Bronchial epithelial cell (primary cell): ENCODE measurements around the gene CXCL16. TPM values are rescaled to one million over a fixed set of nuclear protein-coding genes. Genes with fewer than 3 reads are reported as not detected.

ENCODE experiments used
- DNase-seq: peaks from one replicate; pipeline ENCODE4 v3.0.0-alpha.2; 2010; ENCODE audit warnings: low read depth
- FAIRE-seq: peaks from 2 replicates; lab custom pipeline; 2011; peaks lifted over from hg19 to GRCh38; lab: Jason Lieb, UNC
- H3K27me3 ChIP-seq: 2 replicates; pipeline ENCODE4 v1.5.1; 2011; ENCODE audit warnings: low read length; ENCODE audit not compliant: control insufficient read depth, insufficient read depth
- H3K36me3 ChIP-seq: 2 replicates; pipeline ENCODE4 v1.5.1; 2011; ENCODE audit warnings: low read length; ENCODE audit not compliant: control insufficient read depth, insufficient read depth
- H3K4me3 ChIP-seq: 2 replicates; pipeline ENCODE4 v1.5.1; 2011; ENCODE audit warnings: mild to moderate bottlenecking, low read depth, low read length, control low read depth
- total RNA-seq: library from RNA; depleted of rRNA; stranded (reverse); fragments of >200 nt; gene quantifications from 2 replicates; pipeline ENCODE4 v1.2.1, GENCODE V29; 2014
- TF ChIP-seq, protein P1 (sequence below): IDR thresholded peaks from 2 replicates; pipeline ENCODE4 v1.5.1; 2011; ENCODE audit warnings: mild to moderate bottlenecking, moderate library complexity, low read length, control low read depth, inconsistent platforms; ENCODE audit not compliant: insufficient read depth, severe bottlenecking

The CXCL16 gene
- total RNA-seq, 1 donor from 2014 or later: 9.2 TPM

DNA sequence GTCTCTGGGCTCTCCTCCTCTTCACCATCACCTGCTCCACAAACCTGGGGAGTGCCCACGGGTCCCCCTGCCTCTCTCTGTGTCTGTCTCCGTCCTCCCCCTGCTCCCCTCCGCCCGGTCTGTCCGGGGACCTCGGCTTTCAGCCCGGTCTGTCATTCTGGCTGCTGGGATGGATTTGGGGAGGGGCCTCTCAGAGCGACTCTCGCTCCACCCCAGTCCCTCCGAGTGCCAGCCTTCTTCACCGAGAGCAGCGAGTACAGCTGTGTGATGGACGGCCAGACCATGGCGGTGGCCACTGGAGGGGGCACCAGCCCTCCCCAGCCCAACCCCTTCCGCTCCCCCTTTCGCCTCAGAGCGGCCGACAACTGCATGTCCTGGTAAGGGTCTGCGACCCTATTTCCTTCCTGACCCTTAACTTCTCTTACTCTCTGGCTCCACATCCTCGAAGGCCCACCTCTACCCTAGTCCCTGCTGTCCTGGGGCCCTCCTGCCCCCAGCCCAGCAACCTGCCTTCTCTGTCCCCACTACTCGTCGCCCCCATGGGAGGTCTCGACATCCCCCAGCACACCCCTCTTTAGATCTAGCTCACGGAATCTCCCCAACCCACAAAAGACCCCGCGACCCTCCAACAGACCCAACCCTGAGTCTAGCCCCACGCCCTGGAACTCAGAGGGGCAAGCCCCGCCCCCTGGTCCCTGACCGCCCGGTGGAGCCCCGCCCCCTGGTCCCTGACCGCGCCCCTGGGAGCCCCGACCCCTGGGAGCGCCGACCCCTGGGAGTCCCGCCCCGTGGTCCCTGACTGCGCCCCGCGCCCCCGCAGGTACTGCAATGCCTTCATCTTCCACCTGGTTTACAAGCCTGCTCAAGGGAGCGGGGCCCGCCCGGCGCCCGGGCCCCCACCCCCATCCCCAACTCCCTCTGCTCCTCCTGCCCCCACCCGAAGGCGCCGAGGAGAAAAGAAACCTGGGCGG is 5.6 kb upstream of the CXCL16 start:
- TF ChIP-seq, protein P1, sequence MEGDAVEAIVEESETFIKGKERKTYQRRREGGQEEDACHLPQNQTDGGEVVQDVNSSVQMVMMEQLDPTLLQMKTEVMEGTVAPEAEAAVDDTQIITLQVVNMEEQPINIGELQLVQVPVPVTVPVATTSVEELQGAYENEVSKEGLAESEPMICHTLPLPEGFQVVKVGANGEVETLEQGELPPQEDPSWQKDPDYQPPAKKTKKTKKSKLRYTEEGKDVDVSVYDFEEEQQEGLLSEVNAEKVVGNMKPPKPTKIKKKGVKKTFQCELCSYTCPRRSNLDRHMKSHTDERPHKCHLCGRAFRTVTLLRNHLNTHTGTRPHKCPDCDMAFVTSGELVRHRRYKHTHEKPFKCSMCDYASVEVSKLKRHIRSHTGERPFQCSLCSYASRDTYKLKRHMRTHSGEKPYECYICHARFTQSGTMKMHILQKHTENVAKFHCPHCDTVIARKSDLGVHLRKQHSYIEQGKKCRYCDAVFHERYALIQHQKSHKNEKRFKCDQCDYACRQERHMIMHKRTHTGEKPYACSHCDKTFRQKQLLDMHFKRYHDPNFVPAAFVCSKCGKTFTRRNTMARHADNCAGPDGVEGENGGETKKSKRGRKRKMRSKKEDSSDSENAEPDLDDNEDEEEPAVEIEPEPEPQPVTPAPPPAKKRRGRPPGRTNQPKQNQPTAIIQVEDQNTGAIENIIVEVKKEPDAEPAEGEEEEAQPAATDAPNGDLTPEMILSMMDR: no peak
- FAIRE-seq (no peak), DNase-seq (no peak)

DNA sequence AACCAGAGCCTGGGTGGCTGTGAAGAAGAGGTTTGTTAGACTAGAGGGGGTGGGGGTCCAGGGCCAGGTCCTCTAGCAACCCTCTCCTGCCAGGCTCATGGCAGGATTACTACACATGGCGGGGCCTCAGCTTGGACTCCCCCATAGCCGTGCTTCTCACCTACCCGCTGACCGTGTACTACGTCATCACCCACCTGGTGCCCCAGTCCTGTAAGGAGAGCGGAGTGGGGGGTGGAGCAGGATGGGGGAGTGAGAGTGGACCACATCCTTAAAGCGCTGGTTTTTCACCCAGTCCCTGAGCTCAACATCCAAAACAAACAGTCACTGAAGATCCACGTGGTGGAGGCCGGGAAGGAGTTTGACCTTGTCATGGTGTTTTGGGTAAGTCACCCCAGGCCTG is 4.2 kb upstream of the CXCL16 start:
- DNase-seq: no peak
- FAIRE-seq: no peak
- no peak overlapping the region for H3K4me3 ChIP-seq
- TF ChIP-seq, protein P1: no peak
- H3K27me3 ChIP-seq: peaks cover 10% of the 10 kb centered on the region
- H3K36me3 ChIP-seq: no peaks in the 10 kb centered on the region

More for the DNA sequence above, 5.6 kb upstream of the CXCL16 start:
- Histone ChIP-seq H3K36me3 (no peaks in the 10 kb centered on the region), H3K27me3 (peaks cover 10% of the 10 kb centered on the region), H3K4me3 (no peak overlapping the region)

GRCh38 chr17:4743216-4743615 is 3.5 kb upstream of the CXCL16 start:
- FAIRE-seq (no peak), DNase-seq (no peak)
- peaks cover 10% of the 10 kb centered on the region for H3K27me3 ChIP-seq
- TF ChIP-seq, protein P1: no peak
- H3K36me3 ChIP-seq: no peaks in the 10 kb centered on the region
- H3K4me3 ChIP-seq: no peak overlapping the region

GRCh38 chr17:4742629-4743028 is 2.9 kb upstream of the CXCL16 start:
- DNase-seq (no peak), FAIRE-seq (no peak)
- Histone ChIP-seq H3K27me3 (peaks cover 10% of the 10 kb centered on the region), H3K36me3 (no peaks in the 10 kb centered on the region), H3K4me3 (no peak overlapping the region)
- TF ChIP-seq, protein P1: no peak

- DNase-seq (no peak), FAIRE-seq (no peak)
- peaks cover 10% of the 10 kb centered on the region for H3K27me3 ChIP-seq
- TF ChIP-seq, protein P1: no peak
- H3K4me3 ChIP-seq: no peak overlapping the region
- H3K36me3 ChIP-seq: no peaks in the 10 kb centered on the region
These were observed 2.4 kb upstream of the CXCL16 start for GRCh38 chr17:4742133-4742532.
